ENCODE results near the gene UNC13B.

DNA sequence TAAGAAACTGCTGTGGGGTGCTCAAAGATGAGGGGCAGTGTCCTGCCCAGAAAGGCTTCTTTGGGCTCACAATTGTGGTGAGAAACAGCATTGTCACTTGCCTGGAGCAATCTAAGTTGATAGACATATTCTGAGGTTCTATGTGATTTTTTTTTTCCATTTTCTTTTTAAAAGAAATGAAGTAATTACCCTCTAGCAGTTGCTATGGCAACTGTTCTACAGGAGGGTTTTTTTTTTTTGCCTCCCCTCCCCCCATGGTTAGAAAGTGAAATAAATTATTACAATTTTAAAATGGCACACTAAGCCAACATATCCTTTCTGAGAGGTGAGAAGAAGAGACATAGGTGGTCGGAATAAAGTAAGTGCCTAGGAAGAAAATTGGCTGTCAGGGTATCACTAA is 127.0 kb downstream of the UNC13B start:
- TF ChIP-seq ZNF274 (IDR thresholded peaks at IDR 0.05; ENCODE audit: low read depth, low read length), result no peak
- TF ChIP-seq YY1 (IDR thresholded peaks at IDR 0.05; ENCODE audit: insufficient read depth, insufficient read length), result no peak
- no peak for TF ChIP-seq SUZ12 (IDR thresholded peaks at IDR 0.05; ENCODE audit: extremely low read depth, insufficient read depth, insufficient read length)
